HG02588 (cell line): ENCODE data around the gene GATA3.
"Not testable (repeated sequence)": the region's sequence is repeated elsewhere in the genome, so short reads cannot be mapped to it uniquely, and the experiment has no call there.

Experiments
- ATAC-seq: cut with Tn5 transposase; IDR thresholded peaks from one replicate; pipeline ENCODE4 v1.9.1; 2021; ENCODE audit warnings: mild to moderate bottlenecking, moderate library complexity; ENCODE audit not compliant: unreplicated experiment

Gene GATA3

GRCh38 chr10:8054494-8055407 is at the start of gene GATA3:
TSS of gene GATA3 (plus strand) at chr10:8054688. CDS start at chr10:8055656, 968 bp downstream.
- ATAC-seq = peak; percentile 40

GRCh38 chr10:8006274-8006999 is 48.1 kb upstream of the GATA3 start:
- ATAC-seq = no peak

- no peak for ATAC-seq
These were observed 45.5 kb upstream of the GATA3 start for GRCh38 chr10:8009031-8009430.

- ATAC-seq = no peak
These were observed 41.5 kb upstream of the GATA3 start for GRCh38 chr10:8013006-8013405.

DNA sequence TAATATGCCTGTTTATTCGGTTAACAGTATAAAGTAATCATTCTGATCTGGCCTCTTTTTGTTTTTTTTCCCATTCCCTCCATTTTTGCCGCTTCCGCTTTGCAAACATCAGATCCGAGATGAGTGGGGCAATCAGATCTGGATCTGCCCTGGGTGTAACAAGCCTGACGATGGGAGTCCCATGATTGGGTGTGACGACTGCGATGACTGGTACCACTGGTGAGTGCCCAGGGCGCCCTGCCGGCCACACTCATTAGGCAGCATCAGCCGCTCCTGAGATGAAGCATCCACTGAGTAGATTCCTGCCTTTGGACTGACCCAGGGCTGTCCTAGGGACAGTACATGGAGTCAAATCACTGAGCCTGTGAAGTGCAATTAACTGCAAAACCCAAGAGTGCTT is 40.9 kb upstream of the GATA3 start:
- ATAC-seq = no peak

- ATAC-seq = no peak
These were observed 39.8 kb upstream of the GATA3 start for GRCh38 chr10:8014649-8015048.

DNA sequence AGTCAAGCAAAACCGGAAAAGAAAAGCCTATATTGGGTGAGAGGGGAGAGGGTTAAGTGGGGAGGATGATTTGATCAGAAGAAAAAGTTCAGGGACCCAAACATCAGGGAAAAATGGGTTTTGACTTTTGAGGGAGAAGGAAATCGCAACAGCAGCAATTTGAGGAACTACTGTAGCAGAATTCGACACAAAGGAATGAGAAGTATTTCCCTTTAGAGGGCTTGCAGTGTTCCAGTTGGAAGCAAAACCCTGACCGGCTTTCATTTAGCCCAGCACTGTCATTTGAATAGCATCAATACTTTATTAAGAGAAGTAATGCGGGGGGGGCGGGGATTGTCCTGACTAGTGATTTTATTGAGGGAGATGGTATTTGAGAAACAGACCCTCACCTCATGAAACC is 37.2 kb upstream of the GATA3 start:
- no peak for ATAC-seq

DNA sequence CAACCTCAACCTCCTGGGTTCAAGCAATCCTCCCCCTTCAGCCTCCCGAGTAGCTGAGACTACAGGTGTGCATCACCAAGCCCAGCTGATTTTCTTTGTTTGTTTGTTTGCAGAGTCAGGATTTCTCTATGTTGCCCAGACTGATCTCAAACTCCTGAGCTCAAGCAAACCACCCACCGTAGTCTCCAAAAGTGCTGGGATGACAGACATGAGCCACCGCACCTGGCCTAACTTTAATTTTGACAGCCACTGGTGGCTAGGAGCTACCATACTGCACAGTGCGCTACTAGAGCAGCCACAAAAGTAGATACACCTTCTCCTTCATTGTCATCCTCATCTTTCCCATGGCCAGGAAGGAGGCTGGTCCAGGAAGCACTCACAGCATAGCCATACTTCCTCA is 31.2 kb upstream of the GATA3 start:
- ATAC-seq = no peak

DNA sequence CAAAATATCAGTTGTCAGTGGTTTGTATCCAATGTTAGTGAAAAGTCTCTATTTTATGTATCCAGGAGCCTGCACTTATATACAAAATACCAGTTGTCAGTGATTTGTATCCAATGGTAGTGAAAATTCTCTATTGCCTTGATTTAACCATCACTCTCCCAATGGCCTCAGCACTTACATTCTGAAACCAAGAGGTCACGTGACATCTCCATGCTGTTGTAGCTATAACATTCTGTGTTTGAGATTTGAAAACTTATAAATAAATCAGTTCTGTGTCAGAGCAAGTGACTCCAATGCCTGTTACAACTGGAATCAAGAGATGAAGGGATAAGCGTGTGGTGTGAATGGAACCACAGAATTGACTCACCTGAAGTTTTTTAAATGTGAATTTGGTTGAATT is 30.6 kb upstream of the GATA3 start:
- ATAC-seq = no peak

GRCh38 chr10:8026349-8027259 is 27.9 kb upstream of the GATA3 start:
- ATAC-seq = no peak

DNA sequence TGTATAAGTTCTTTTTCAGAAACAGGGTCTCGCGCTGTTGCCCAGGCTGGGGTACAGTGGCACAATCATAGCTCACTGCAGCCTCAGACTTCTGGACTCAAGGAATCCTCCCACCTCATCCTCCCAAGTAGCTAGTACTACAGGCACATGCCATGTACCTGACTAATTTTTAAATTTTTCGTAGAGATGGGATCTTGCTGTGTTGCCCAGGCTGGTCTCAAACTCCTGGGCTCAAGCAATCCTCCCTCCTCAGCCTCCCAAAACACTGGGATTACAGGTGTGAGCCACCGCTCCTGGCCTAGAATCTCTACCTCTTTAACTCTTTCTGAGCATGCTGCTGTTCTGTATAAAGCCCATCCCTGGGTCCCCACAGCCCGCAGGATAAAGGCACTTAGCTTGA is 23.3 kb upstream of the GATA3 start:
- ATAC-seq = not testable (repeated sequence)

DNA sequence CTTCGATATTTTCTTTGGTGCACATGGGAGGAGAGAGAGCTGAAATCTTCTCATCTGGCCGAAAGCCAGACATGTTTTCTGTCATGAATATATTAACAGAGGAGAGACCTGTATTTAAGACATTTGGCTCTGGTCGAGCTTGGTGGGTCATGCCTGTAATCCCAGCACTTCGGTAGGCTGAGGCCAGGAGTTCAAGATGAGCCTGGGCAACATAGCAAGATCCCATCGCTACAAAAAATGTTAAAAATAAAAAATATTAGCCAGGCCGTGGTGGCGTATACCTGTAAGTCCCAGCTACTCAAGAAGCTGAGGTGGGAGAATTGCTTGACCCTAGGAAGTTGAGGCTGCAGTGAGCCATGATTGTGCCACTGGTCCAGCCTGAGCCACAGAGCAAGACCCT is 21.9 kb upstream of the GATA3 start:
- ATAC-seq = no peak

- ATAC-seq = no peak
These were observed 20.5 kb upstream of the GATA3 start for GRCh38 chr10:8033812-8034465.

- ATAC-seq = no peak
These were observed 20.0 kb upstream of the GATA3 start for GRCh38 chr10:8034466-8035005.

GRCh38 chr10:8035006-8035640 is 19.4 kb upstream of the GATA3 start:
- ATAC-seq = no peak

DNA sequence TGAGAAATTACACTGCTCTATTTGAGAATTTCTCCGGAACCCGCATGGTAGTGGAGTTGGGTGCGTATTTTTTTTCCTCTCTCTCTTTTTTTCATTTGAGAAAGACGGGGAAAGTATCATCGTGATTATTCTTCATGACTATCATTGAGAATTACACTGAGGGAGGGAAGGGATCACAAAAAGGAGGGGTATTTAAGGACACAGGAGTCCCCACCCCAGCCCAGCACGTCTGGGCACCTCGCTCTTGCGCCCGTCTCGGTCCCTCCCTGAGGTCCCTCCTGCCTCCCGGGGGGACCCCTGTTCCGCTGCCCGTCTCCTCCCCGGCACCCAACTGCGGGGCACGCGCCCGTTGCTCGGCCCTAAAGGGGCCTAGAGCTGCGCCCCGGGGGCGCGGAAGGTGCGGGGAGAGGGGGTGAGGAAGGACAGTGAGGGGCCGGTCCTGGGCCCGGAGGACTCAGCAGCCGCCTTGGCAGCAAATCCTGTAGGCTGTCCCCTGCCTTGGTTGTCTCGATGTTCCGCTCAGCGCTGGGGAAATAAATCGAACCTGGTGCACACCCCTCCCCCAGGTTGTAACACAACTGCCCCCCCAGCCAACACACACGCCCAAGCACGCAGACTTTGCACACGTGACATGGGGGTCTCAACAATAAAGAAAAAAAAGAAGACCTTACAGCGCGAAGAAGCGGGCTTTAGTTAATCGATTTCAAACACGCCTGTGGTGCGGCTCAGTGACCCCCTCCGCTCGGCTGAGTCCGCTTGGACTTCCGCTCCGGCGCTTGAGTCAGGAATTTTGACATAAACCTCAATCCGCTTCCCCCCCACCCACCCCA is 18.6 kb upstream of the GATA3 start:
- ATAC-seq = no peak

- no peak for ATAC-seq
These were observed 17.8 kb upstream of the GATA3 start for GRCh38 chr10:8036506-8037198.

- no peak for ATAC-seq
These were observed 17.2 kb upstream of the GATA3 start for GRCh38 chr10:8037199-8037801.
